ENCODE results near the gene GON7.
"Not testable (repeated sequence)": the region's sequence is repeated elsewhere in the genome, so short reads cannot be mapped to it uniquely, and the experiment has no call there.

Gene GON7

GRCh38 chr14:93206793-93207467, at the start of gene GON7, which contains the start of gene UBR7:
Gene GON7, minus strand, starts transcription at chr14:93207065. Its CDS starts 28 bp downstream, at chr14:93207037.
Gene UBR7, plus strand, starts transcription at chr14:93207256. Its CDS starts 36 bp downstream, at chr14:93207292.
- DNase-seq (ENCODE audit: low read depth in 2 of 2): peak; percentile 85 to 86

- DNase-seq (ENCODE audit: low read depth in 2 of 2): no peak
These were observed 42.4 kb upstream of the GON7 start for GRCh38 chr14:93249128-93249831.

- no peak for DNase-seq (ENCODE audit: low read depth in 2 of 2)
These were observed 39.7 kb upstream of the GON7 start for GRCh38 chr14:93246534-93246933.

DNA sequence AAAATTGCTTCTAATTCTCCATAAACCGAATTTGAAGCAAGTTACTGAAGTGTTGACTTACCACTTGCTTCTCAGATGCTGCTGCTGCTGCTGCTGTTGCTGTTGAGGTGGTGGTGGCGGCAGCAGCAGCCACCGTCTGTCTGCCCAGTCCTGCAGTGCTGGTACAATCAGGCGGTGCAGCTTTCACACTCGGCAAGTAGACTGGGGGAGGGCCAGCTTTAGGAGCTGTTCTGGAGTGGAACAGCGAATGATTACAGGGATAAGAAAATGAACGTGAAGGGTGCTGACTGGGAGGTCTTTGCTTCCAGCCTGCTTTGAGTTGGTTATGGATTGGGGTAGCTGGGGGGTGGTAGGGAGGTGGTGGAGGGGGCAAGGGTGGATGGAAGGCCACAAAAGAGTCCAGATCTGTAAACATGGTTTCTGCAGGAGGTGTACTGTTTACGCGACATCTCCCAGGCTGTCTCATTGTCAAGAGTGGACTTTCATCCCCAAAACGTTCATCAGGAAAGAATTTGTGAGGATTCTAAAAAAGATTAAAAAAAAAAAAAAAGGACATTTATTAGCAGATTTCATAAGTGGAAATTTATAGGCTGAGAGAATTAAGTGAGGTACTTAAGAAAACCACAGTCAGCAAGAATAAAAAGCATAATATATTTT, 39.0 kb upstream of the GON7 start:
- DNase-seq (ENCODE audit: low read depth in 2 of 2): no peak

DNA sequence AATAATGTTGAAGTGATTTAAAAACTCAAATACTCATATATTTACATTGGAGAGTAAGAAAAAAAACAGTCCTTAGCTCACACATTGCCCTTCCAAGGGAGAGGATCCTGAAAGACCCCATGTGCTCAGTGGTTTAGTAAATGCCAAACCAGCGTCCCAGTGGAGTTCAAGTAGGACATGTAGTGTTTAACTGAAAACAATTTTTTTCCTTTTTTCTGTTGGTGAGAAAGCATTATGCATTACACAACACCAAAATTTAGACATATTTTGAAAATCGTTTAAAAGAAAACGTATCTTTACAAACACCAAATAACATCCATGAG, 33.8 kb upstream of the GON7 start:
- no peak for DNase-seq (ENCODE audit: low read depth in 2 of 2)

DNA sequence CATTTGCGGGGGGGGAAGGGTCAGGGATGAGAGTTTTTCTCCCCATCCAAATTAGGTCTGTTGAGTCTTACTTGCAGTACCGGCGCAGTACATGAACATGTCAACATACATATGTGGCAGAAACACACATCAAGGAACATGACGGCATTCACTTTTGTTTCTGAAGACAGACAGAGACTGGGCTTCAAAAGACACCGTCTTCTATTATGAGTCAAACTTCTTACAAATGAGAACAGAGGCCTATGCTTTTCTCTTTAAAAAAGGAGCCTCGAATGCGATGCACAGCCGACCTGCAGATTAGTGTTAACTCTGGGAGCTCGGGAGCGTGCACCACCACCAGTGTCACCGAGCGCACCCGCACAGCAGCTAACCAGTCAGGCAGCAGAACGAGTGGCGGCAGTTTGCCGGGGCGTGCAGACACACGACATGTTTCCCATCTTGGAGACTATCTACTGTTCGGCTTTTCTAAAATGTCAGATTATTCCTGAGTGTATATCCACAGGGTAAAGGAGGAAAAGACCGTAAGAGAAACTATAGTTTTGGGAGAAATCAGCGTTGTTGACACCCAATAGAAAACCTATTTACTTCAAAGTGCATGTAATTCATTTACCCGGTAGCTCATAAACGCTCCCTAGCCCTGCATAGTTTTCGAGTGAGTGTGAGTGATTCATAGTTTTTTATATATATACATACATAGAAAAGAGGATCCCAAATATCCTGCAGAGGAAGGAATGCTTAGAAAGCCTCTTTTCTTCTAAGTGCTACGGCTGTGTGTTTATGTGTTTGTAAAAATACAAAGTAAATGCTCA, 33.2 kb upstream of the GON7 start:
- DNase-seq (ENCODE audit: low read depth in 2 of 2): no peak

DNA sequence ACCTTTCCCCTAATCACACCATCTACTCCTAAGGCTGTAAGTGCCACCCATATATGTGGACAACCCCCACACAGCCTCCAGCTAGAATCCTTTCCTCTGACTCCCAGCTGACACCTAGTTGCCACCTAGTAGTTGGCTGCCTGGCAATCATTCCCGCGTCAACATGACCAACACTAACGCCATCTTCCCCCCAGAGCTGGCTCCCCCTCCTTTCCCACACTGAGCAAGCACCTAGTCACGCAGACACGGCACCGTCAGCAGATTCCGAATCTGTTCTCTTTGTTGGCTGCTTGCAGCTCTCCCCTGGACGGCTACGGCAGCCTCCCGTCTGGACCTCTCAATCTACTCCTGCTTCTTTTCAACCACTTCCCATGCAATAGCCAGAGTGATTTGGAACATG, 27.9 kb upstream of the GON7 start:
- DNase-seq (ENCODE audit: low read depth in 2 of 2): no peak

DNA sequence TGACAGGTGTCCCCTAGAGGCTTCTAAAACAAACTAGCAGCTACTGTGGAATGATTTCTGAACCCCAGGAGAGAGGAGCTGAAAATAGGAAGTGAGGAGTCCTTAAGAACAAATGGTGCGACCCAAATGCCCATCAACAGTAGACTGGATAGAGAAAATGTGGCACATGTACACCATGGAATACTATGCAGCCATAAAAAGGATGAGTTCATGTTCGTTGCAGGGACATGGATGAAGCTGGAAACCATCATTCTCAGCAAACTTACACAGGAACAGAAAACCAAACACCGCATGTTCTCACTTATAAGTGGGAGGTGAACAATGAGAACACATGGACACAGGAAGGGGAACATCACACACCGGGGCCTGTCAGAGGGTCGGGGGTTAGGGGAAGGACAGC, 26.2 kb upstream of the GON7 start:
- not testable (repeated sequence) for DNase-seq (ENCODE audit: low read depth in 2 of 2)

GRCh38 chr14:93232159-93232558, 25.3 kb upstream of the GON7 start:
- no peak for DNase-seq (ENCODE audit: low read depth in 2 of 2)

DNA sequence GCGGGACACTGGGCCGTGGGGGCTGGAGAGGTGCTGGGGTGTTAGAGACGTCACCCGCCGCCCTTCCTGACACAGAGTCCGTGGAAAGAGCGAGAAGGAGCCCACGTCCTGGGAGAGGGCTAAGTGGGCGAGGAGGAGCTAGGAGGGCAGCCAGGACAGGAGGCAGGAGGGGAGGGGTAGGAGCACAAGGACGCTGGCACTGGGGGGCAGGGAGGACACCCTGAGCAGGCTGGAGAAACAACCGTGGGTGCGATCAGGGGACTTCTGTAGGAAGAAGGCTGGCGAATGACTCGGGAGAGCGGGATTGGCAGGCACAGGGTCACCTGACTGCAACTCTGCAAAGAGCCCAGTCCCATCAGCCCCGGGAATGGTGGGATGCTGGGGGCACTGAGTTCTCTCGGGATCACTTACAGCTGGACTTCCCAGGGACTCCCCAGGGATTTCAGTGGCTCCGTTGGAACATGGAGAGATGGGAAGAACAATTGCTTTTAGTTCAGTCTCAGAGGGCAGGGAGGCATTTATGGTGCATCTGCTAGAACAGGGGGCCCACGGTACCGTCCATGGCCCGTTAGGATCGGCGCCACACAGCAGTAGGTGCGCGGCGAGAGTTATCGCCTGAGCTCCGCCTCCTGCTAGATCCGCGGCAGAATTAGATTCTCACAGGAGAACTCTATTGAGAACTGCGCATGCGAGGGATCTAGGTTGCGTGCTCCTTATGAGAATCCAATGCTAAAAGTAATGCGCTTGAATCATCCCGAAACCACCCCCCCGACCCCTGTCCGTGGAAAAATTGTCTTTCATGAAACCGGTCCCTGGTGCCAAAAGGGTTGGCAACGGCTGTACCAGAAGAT, 24.5 kb upstream of the GON7 start:
- DNase-seq (ENCODE audit: low read depth in 2 of 2): no peak

GRCh38 chr14:93230539-93230938, 23.7 kb upstream of the GON7 start:
- no peak for DNase-seq (ENCODE audit: low read depth in 2 of 2)

DNA sequence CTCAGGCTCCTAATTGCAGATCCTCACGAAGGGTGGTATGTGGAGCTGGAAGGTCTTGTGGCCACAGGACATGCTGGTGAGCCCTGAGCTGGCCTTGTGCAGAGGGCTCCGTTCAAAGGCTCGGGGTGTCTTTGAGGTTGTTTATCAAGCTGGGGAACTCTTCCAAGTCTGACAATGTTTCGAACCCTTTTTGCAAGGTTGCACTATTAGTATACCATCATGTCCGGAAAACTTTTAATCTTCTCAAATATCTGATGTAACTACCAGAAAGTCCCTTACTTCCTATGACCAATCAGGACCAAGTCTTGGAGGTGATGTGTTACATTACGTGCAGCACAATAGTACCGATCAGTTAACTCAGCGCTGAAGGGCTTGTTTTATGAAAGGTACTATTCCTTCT, 21.7 kb upstream of the GON7 start:
- no peak for DNase-seq (ENCODE audit: low read depth in 2 of 2)

DNA sequence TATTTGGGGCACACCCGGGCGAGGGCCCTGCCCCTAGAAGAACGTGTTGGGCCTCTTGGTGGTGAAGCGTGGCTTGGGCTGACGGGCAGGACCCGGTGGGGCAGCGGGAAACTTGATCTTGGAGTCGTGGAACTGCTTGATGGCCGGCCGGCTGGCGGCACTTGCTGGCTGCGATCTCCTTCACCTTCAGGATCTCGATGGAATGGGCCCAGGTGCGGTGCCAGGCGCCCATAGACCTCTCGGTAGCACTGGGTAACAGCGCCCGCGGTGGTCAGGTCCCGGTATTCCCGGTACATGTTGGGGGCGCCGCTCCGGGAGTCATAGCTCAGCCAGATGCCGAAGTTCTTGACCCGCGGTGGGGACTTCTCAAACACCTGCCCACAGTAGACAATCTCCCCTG, 16.7 kb upstream of the GON7 start:
- DNase-seq (ENCODE audit: low read depth in 2 of 2): no peak

- DNase-seq (ENCODE audit: low read depth in 2 of 2): no peak
These were observed 13.6 kb upstream of the GON7 start for GRCh38 chr14:93220509-93220908.

DNA sequence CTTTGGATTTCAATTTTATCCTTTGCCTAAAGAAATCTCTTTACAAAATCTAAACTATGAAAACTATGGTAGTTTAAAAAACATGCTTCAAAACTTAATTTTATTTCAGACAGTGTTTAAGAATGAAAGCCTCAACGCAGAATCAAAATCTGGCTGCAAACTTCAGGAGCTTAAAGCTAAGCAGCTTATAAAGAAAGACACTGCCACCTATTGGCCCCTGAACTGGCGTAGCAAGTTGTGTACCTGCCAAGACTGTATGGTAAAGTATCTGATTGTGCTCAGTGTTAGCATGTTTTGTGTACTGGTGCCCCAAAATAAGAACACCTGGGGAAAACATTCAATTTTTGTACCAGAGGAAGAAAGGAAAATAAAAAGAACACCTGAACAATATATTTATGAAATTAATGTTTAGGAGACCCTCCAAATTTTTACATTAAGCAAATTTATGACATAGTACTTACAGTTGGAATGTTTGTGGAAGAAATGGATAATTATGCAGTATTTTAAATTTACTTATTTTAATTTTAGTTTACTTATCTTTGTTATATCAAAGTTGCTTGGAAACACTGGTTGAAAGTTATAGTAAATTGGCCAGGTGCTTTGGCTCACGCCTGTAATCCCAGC, 12.3 kb upstream of the GON7 start:
- no peak for DNase-seq (ENCODE audit: low read depth in 2 of 2)

DNA sequence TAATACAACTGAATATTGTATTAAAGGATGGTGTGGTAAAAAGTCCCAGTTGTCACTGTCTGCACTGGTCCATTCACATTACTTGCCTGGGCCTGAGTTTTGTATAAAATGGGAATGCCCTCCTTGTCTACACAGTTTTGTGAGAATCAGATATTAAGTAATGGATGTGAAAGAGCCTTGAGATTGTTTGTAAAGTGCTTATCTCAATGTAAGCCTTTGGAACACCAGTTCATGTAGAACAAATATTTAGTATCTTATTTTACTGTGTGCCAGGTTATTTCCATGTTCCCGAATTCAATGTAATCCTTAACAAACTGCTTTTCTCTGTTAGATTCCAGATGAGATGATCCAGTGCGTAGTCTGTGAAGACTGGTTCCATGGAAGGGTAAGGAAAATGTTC, 7.7 kb upstream of the GON7 start:
- no peak for DNase-seq (ENCODE audit: low read depth in 2 of 2)

- DNase-seq (ENCODE audit: low read depth in 2 of 2): no peak
These were observed 5.6 kb upstream of the GON7 start for GRCh38 chr14:93212432-93212831.

DNA sequence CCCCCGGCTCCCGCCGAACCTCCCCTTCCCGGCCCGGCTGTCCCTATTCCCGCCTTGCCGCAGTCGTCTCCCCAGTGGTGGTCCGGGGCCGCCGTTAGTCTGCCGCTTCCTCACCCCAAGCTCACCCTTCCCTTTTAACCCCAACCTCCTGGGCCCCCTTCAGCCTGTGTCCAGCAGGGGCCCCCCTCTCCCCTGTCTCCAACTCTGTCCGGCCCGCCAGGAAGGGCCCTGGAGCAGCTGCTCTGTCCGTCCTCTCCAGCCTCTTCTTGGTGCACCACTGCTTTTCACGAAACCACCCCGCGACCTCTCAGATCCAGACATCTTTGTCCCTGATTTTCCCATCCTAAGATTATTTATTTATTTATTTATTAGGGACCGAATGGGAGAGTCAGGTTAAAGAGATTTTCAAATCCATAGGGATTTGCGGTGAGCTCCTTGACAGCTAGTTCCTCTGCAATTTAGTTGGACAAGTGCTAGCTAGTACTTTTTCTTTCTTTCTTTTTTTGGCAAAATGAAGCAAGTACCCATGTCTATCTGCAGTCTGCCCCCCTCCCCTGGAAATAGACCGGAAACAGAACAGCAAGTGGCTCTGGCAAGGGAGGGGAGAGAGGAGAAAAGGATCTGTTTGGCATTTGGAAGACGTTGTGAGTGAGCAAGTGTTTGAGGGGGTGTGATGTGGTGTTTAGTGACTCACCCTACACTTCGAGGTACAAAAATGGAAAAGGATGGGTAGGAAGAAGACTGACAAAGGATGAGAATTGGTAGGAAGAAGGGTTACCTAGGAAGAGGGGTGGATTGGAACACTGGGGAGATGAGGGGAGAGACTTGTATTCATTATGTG, 823 bp upstream of the GON7 start:
- DNase-seq (ENCODE audit: low read depth in 2 of 2): no peak

DNA sequence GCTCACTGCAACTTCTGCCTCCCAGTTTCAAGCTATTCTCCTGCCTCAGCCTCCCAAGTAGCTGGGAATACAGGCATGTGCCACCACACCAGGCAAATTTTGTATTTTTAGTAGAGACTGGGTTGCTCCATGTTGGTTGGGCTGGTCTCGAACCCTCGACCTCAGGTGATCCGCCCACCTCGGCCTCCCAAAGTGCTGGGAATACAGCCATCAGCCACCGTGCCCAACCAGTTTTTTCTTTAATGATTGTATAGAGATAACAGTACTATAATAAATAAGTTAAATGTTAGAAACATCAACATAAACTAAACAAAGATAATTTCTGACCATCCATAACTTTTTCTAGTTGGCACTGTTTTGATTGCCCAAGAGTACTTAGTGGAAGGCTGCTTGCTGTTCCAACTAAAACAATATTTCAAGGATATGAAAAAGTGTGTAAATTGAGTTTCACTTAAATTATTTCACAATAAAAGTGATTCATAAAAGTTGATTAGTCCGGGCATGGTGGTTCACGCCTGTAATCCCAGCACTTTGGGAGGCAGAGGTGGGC, 5.6 kb downstream of the GON7 start:
- DNase-seq (ENCODE audit: low read depth in 2 of 2): no peak

- DNase-seq (ENCODE audit: low read depth in 2 of 2): no peak
These were observed 6.3 kb downstream of the GON7 start for GRCh38 chr14:93200553-93200952.
